OCI-LY3 (cell line): ENCODE measurements around the gene SH2D1B.

Source experiments
- H2AFZ ChIP-seq: fragments of 200-600, 300-600 bp; shearing (Covaris generic); 2 replicates; pipeline ENCODE4 v1.6.0; 2014; ENCODE audit warnings: antibody characterized with exemption, low read depth, low read length
- H3K27ac ChIP-seq: fragments of 200-600, 300-600 bp; sonication (generic); 2 replicates; pipeline ENCODE4 v1.5.1; 2014; ENCODE audit warnings: mild to moderate bottlenecking, low read length, moderate library complexity, mixed read lengths
- H3K27me3 ChIP-seq: fragments of 200-600, 300-600 bp; sonication (generic); 2 replicates; pipeline ENCODE4 v1.6.1; 2014; ENCODE audit warnings: low read depth, low read length, mixed read lengths
- H3K36me3 ChIP-seq: fragments of 200-600, 300-600 bp; sonication (generic); replicated peaks from 2 replicates; pipeline ENCODE3; 2014; ENCODE audit warnings: low read depth, low read length, mixed read lengths
- H3K4me1 ChIP-seq: fragments of 300-600, 200-600 bp; sonication (generic); 2 replicates; pipeline ENCODE4 v1.6.1; 2014; ENCODE audit warnings: low read length, mixed read lengths
- H3K4me2 ChIP-seq: fragments of 200-600, 300-600 bp; sonication (generic); 2 replicates; pipeline ENCODE4 v1.6.1; 2014; ENCODE audit warnings: low read length, mixed read lengths
- H3K4me3 ChIP-seq: fragments of 300-600, 200-600 bp; sonication (generic); 2 replicates; pipeline ENCODE4 v1.5.1; 2014; ENCODE audit warnings: antibody characterized with exemption, mild to moderate bottlenecking, low read length, moderate library complexity
- H3K79me2 ChIP-seq: fragments of 300-600, 200-600 bp; shearing (Covaris generic); 2 replicates; pipeline ENCODE4 v1.6.1; 2014; ENCODE audit warnings: mild to moderate bottlenecking, low read length, mixed read lengths
- H3K9ac ChIP-seq: fragments of 300-600, 200-600 bp; shearing (Covaris generic); 2 replicates; pipeline ENCODE4 v1.6.0; 2014; ENCODE audit warnings: mild to moderate bottlenecking, low read length, moderate library complexity
- H3K9me3 ChIP-seq: fragments of 200-600, 300-600 bp; shearing (Covaris generic); 2 replicates; pipeline ENCODE4 v1.6.1; 2014; ENCODE audit warnings: low read length, mixed read lengths; ENCODE audit not compliant: insufficient read depth
- H4K20me1 ChIP-seq: fragments of 200-600, 300-600 bp; sonication (generic); 2 replicates; pipeline ENCODE4 v1.6.1; 2016; ENCODE audit warnings: low read length, mixed read lengths; ENCODE audit not compliant: insufficient read depth
- CTCF ChIP-seq: fragments of 200-600, 300-600 bp; sonication (generic); IDR thresholded peaks from 2 replicates; pipeline ENCODE4 v1.5.1; 2014; ENCODE audit warnings: antibody characterized with exemption, low read length, low read depth
- EZH2phosphoT487 ChIP-seq: fragments of 200-600 bp; shearing (Covaris generic); IDR thresholded peaks from 2 replicates; pipeline ENCODE4 v1.6.1; 2018; ENCODE audit warnings: antibody characterized with exemption, mixed run types, low read depth

Gene SH2D1B

GRCh38 chr1:162370161-162370560 lies 41.8 kb downstream of the SH2D1B start:
- Histone ChIP-seq H3K9me3 (no peaks in the 10 kb centered on the region), H3K36me3 (no peaks in the 10 kb centered on the region)

GRCh38 chr1:162369571-162369970 lies 42.4 kb downstream of the SH2D1B start:
- Histone ChIP-seq H3K27me3 (peaks cover 73% of the 10 kb centered on the region), H3K4me1 (no peaks in the 10 kb centered on the region), H3K4me3 (no peak overlapping the region), H3K9ac (no peak overlapping the region), H3K36me3 (no peaks in the 10 kb centered on the region), H3K27ac (no peak overlapping the region), H3K4me2 (no peak overlapping the region), H3K9me3 (no peaks in the 10 kb centered on the region), H3K79me2 (no peaks in the 10 kb centered on the region), H2AFZ (no peak overlapping the region), H4K20me1 (peaks cover 10% of the 10 kb centered on the region; the same call in 1 of the 2 replicates)
- TF ChIP-seq EZH2phosphoT487 (no peak), CTCF (no peak)

More at GRCh38 chr1:162370161-162370560, 41.8 kb downstream of the SH2D1B start:
- H3K4me2 ChIP-seq: no peak overlapping the region
- H3K27ac ChIP-seq: no peak overlapping the region
- H3K27me3 ChIP-seq: peaks cover 67% of the 10 kb centered on the region
- H3K79me2 ChIP-seq: no peaks in the 10 kb centered on the region
- H3K9ac ChIP-seq: no peak overlapping the region
- no peaks in the 10 kb centered on the region for H3K4me1 ChIP-seq
- TF ChIP-seq CTCF: no peak
- no peak for TF ChIP-seq EZH2phosphoT487
- no peak overlapping the region for H3K4me3 ChIP-seq
- H2AFZ ChIP-seq: no peak overlapping the region
- H4K20me1 ChIP-seq: peaks cover 6% of the 10 kb centered on the region; the same call in 1 of the 2 replicates

- peaks cover 82% of the 10 kb centered on the region for H3K27me3 ChIP-seq
- TF ChIP-seq EZH2phosphoT487 (no peak), CTCF (no peak)
- H3K79me2 ChIP-seq: no peaks in the 10 kb centered on the region
- H2AFZ ChIP-seq: no peak overlapping the region
- no peaks in the 10 kb centered on the region for H3K4me1 ChIP-seq
- no peak overlapping the region for H3K4me2 ChIP-seq
- H3K36me3 ChIP-seq: no peaks in the 10 kb centered on the region
- no peak overlapping the region for H3K9ac ChIP-seq
- H3K4me3 ChIP-seq: no peak overlapping the region
- no peak overlapping the region for H3K27ac ChIP-seq
- H3K9me3 ChIP-seq: no peaks in the 10 kb centered on the region
- peaks cover 13% of the 10 kb centered on the region; the same call in 1 of the 2 replicates for H4K20me1 ChIP-seq
Observed at GRCh38 chr1:162368451-162368850, 43.5 kb downstream of the SH2D1B start.

GRCh38 chr1:162367772-162368171 lies 44.2 kb downstream of the SH2D1B start:
- H4K20me1 ChIP-seq: peaks cover 16% of the 10 kb centered on the region; the same call in 1 of the 2 replicates
- no peaks in the 10 kb centered on the region for H3K4me1 ChIP-seq
- TF ChIP-seq CTCF: no peak
- no peak for TF ChIP-seq EZH2phosphoT487
- H3K4me2 ChIP-seq: no peak overlapping the region
- peaks cover 85% of the 10 kb centered on the region for H3K27me3 ChIP-seq
- no peaks in the 10 kb centered on the region for H3K9me3 ChIP-seq
- no peak overlapping the region for H3K9ac ChIP-seq
- H3K36me3 ChIP-seq: no peaks in the 10 kb centered on the region
- no peak overlapping the region for H3K27ac ChIP-seq
- no peak overlapping the region for H2AFZ ChIP-seq
- no peaks in the 10 kb centered on the region for H3K79me2 ChIP-seq
- no peak overlapping the region for H3K4me3 ChIP-seq
